Heart right ventricle (tissue), 16 donors: ENCODE measurements around the gene FBXL19. TPM values are rescaled to one million over a fixed set of nuclear protein-coding genes. Genes with fewer than 3 reads are reported as not detected.
A peak's percentile ranks its signal among the peaks of the same experiment; 100 is the strongest.

ENCODE experiments used
- ATAC-seq, 8 donors: fragments of 200-7000 bp; cut with Tn5 transposase; one replicate each; pipeline ENCODE4 v1.9.1; 2020; ENCODE audit warnings: mild to moderate bottlenecking in 8 of 8, moderate library complexity in 8 of 8, moderate number of reproducible peaks in 1 of 8
- DNase-seq, 2 donors: peaks; one replicate each; pipeline ENCODE4 v3.0.0-alpha.2; 2020
- H3K27ac ChIP-seq, 10 donors: fragments of 200-600 bp; sonication (generic) in 2 of 10; one replicate each; pipeline versions ENCODE4 v1.5.0 to v1.8.0; 2020 to 2022; ENCODE audit warnings: mild to moderate bottlenecking in 3 of 10
- H3K27me3 ChIP-seq, 7 donors: fragments of 200-600 bp; one replicate each; pipeline ENCODE4 v1.8.0; 2021 to 2022; ENCODE audit warnings: mild to moderate bottlenecking in 2 of 7
- H3K36me3 ChIP-seq, 9 donors: fragments of 200-600 bp; sonication (generic) in 1 of 9; one replicate each; pipeline versions ENCODE4 v1.5.0 to v1.8.0; 2020 to 2022; ENCODE audit warnings: mild to moderate bottlenecking in 2 of 9
- H3K4me1 ChIP-seq, 9 donors: fragments of 200-600 bp; sonication (generic) in 1 of 9; one replicate each; pipeline versions ENCODE4 v1.5.0 to v1.8.0; 2020 to 2022; ENCODE audit warnings: mild to moderate bottlenecking in 4 of 9
- H3K4me3 ChIP-seq, 10 donors: fragments of 200-600 bp; sonication (generic) in 2 of 10; one replicate each; pipeline versions ENCODE4 v1.5.0 to v1.8.0; 2020 to 2022; ENCODE audit warnings: mild to moderate bottlenecking in 7 of 10, moderate library complexity in 2 of 10
- H3K9me3 ChIP-seq, 11 donors: fragments of 200-600 bp in 10 of 11; sonication (generic) in 2 of 11; one replicate each; pipeline versions ENCODE4 v1.5.0 to v1.8.0; 2013 to 2022; ENCODE audit warnings: mild to moderate bottlenecking in 2 of 11, control low read depth in 1 of 11, moderate library complexity in 1 of 11
- CTCF ChIP-seq, 9 donors: fragments of 200-600 bp; sonication (generic) in 2 of 9; IDR thresholded peaks; one replicate each; pipeline versions ENCODE4 v1.5.0 to v1.8.0; 2021 to 2022; ENCODE audit warnings: antibody characterized with exemption in 9 of 9, mild to moderate bottlenecking in 5 of 9, moderate library complexity in 1 of 9
- WGBS, 2 donors: extraction: QIAGEN DNeasy Blood & Tissue Kit; methylation state at CpG; one replicate each; pipeline ENCODE4 v1.1.7; 2013; ENCODE audit warnings: inconsistent platforms in 1 of 2; 5-methylcytosine and 5-hydroxymethylcytosine counted together
- intact Hi-C, 10 donors: fragments of 100-400 bp; cut with DNase I; formaldehyde crosslinking; loops; one replicate each; pipeline versions ENCODE4 v1.11.1 to v1.14.2; 2022
- polyA plus RNA-seq, 2 donors: library from polyadenylated mRNA; stranded (reverse); fragments of 200-250 nt; gene quantifications; one replicate each; pipeline ENCODE4 v1.2.3, GENCODE V29; 2013
- total RNA-seq, 10 donors: library from RNA; stranded (reverse); fragmentation: NEBNext Ultra II Directional in 3 of 10; extraction: Animal tissue kit (Norgen Biotek cat#: 25700) in 3 of 10; gene quantifications; one replicate each; pipeline versions ENCODE4 v1.2.1 to v1.2.4, GENCODE V29; 2021 to 2023
- donor health status: Arrhythmogenic right ventricular cardiomyopathy.
- donor health status: ischemic (EF 13 %, LVEDD 7.1; RV severe dilation, severe dysfunction).
- donor health status: healthy with polysubstance abuse.
- donor health status: DM: no; HTN: yes; CAD: no.
- donor health status: DM: no; HTN: no; CAD: no.
- donor health status: ischemic (EF 25% LVEDD 6.9; RV normal size, moderate dysfunction).
- donor health status: ischemic (EF 25% LVEDD 5.7; RV mildly dilated, moderate dysfunction).
- donor health status: healthy.
- donor health status: DM: yes; HTN: yes; CAD: no.
- donor health status: Ischemic cardiomyopathy.
- donor health status: ischemic (EF 35%, LVEDD 5.7; RV mildly dilated, moderate dysfunction).
- donor health status: nonischemic (EF 11% LVEDD 7.7; RV severe dilation, severe dysfunction).
- donor health status: DM: yes; HTN: yes; CAD: no.
- donor health status: PGD.
- donor health status: ischemic (EF 29% LVEDD 5.4; RV normal size, mild dysfunction).
- donor health status: nonischemic (EF 23%, LVEDD 6.1; RV moderate dilation, normal function).

FBXL19 gene
- total and polyA plus RNA-seq, 12 donors = 4.1 to 14.1 (median 5.8) TPM

DNA sequence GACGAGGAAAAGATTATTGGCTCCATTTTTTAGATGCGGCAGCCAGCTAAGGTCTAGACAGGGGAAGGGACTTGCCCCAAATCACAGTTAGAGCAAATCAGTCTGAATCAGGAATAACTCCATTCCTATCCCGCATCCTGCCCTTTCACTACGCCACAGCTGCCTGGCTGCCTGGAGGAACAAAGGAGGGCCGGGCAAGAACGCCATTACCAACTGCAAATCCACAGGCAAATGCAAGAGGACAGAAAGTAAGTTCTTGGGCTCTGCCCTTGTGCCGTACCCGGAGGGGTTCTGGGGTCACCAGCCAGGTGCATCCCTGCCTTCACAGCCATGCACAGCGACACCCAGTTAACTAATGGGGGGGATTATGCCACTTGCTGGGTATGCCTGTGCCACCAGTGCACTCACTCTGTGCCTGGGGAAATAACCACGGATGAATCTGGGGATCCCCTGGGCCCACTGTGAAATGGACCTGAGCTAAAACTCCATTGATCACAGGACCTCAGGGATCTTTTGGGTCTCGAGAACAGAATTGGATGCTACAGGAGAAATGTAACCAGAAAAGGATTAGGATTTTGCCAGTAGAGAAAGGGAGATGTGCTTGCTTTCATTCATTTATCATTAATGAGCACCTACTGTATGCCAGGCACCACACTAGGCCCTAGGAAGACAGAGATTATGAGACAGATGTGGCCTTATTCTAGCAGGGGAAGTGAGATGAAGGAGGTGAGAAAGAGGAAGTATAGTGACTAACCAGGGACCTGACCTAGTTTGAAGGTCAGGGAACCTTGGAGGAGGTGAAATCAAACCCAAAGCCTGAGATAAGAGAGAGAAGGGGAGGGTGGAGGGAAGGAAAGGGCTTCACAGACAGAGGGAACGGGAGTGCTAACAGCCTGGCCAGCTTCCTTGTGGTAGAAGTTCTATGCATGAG is 47.2 kb upstream of the FBXL19 start:
- H3K4me1 ChIP-seq = peaks cover 9 to 39% (median 24%) of the 10 kb centered on the region in 9 donors
- H3K36me3 ChIP-seq = peaks cover 0 to 45% (median 7%) of the 10 kb centered on the region in 9 donors
- 10 to 12% methylated on average over 12 of the region's 12 CpGs for WGBS, 2 donors
- TF ChIP-seq CTCF (IDR thresholded peaks at IDR 0.05) = no peak
- ATAC-seq = peak in 4 of 8 donors; percentile 1 to 8 (median 3)
- no peak for DNase-seq
- H3K9me3 ChIP-seq = no peaks in the 10 kb centered on the region
- peak overlapping the region; percentile 63 to 98 (median 94) for H3K27ac ChIP-seq
- intact Hi-C loops = loop anchor here in 3 of 10 donors (2.0 to 10.0 kb wide), 3 partner anchors 21 to 71 kb away; partner anchors contain the start of genes CTF1 (in 2 of the 3) and FBXL19 (in 1 of the 3)
- peak overlapping the region; percentile 48 to 91 (median 82) for H3K4me3 ChIP-seq
- H3K27me3 ChIP-seq = no peaks in the 10 kb centered on the region

- DNase-seq (no peak), ATAC-seq (no peak)
- peak in 1 of 9 donors; percentile 5 for TF ChIP-seq CTCF (IDR thresholded peaks at IDR 0.05)
- Histone ChIP-seq H3K27me3 (no peaks in the 10 kb centered on the region), H3K9me3 (no peaks in the 10 kb centered on the region), H3K4me1 (peaks cover 9 to 46% (median 24%) of the 10 kb centered on the region in 9 donors), H3K27ac (peak overlapping the region in 9 of 10 donors; percentile 92 to 98 (median 94)), H3K36me3 (peaks cover 0 to 42% (median 7%) of the 10 kb centered on the region in 9 donors), H3K4me3 (peak overlapping the region in 9 of 10 donors; percentile 73 to 91 (median 83))
- intact Hi-C loops = loop anchor here in 1 of 10 donors (10.0 kb wide), 1 partner anchor 72 kb away; no protein-coding TSS in a partner anchor
- 85 to 86% methylated on average over 5 of the region's 5 CpGs for WGBS, 2 donors
Observed at GRCh38 chr16:30876867-30877266, 46.5 kb upstream of the FBXL19 start.

- Histone ChIP-seq H3K27me3 (no peaks in the 10 kb centered on the region), H3K36me3 (peaks cover 0 to 80% (median 23%) of the 10 kb centered on the region in 9 donors), H3K9me3 (no peaks in the 10 kb centered on the region), H3K4me3 (no peak overlapping the region), H3K4me1 (peaks cover 0 to 28% (median 7%) of the 10 kb centered on the region in 9 donors), H3K27ac (peak overlapping the region in 6 of 10 donors; percentile 7 to 78 (median 71))
- WGBS, 2 donors = 66 to 69% methylated on average over 4 of the region's 4 CpGs
- DNase-seq = no peak
- peak in 2 of 8 donors; percentile 23 to 32 for ATAC-seq
- TF ChIP-seq CTCF (IDR thresholded peaks at IDR 0.05) = no peak
- intact Hi-C loops = no loop called here
Observed at GRCh38 chr16:30882429-30883310, 40.7 kb upstream of the FBXL19 start.

- Histone ChIP-seq H3K36me3 (peaks cover 0 to 86% (median 26%) of the 10 kb centered on the region in 9 donors), H3K4me3 (no peak overlapping the region), H3K27me3 (no peaks in the 10 kb centered on the region), H3K9me3 (no peaks in the 10 kb centered on the region), H3K4me1 (peaks cover 0 to 25% (median 7%) of the 10 kb centered on the region in 9 donors), H3K27ac (no peak overlapping the region)
- no peak for TF ChIP-seq CTCF (IDR thresholded peaks at IDR 0.05)
- intact Hi-C loops = no loop called here
- 88 to 91% methylated on average over 3 of the region's 3 CpGs for WGBS, 2 donors
- no peak for ATAC-seq
- DNase-seq = no peak
Observed at GRCh38 chr16:30884760-30885159, 38.6 kb upstream of the FBXL19 start.
